T-helper 17 cell (primary cell): ENCODE results near the gene SLC26A1. TPM values are rescaled to one million over a fixed set of nuclear protein-coding genes. Genes with fewer than 3 reads are reported as not detected.
A peak's percentile ranks its signal among the peaks of the same experiment; 100 is the strongest.

Experiments
- ATAC-seq: fragments of 150-1000 bp; cut with Tn5 transposase; 2 replicates; pipeline ENCODE4 v1.10.0; 2021; ENCODE audit warnings: mild to moderate bottlenecking, moderate library complexity
- DNase-seq, 3 donors: peaks; one replicate each; pipeline versions ENCODE4 v3.0.0 to v3.0.0-alpha.2; 2020 to 2021
- H3K9me3 ChIP-seq: one replicate; pipeline ENCODE4 v1.7.0; 2013; ENCODE audit warnings: low read length, mild to moderate bottlenecking; ENCODE audit not compliant: control insufficient read depth, poor library complexity, severe bottlenecking
- H3K27ac Mint-ChIP-seq: one replicate; pipeline ENCODE4 v1.8.0; 2022; ENCODE audit warnings: mild to moderate bottlenecking, moderate library complexity, mixed read lengths
- H3K27me3 Mint-ChIP-seq: one replicate; pipeline ENCODE4 v1.8.0; 2022; ENCODE audit warnings: mixed read lengths
- H3K36me3 Mint-ChIP-seq: one replicate; pipeline ENCODE4 v1.8.0; 2022; ENCODE audit warnings: low read depth, mixed read lengths
- H3K4me1 Mint-ChIP-seq: one replicate; pipeline ENCODE4 v1.8.0; 2022; ENCODE audit warnings: mild to moderate bottlenecking, mixed read lengths
- H3K4me3 Mint-ChIP-seq: one replicate; pipeline ENCODE4 v1.8.0; 2022; ENCODE audit warnings: mild to moderate bottlenecking, moderate library complexity, mixed read lengths
- total RNA-seq, 4 donors: library from RNA in 2 of 4; stranded (reverse) in 2 of 4; gene quantifications; one replicate each; pipeline ENCODE4 v1.2.3 and lab custom pipeline; 2022 to 2026

SLC26A1 gene
- total RNA-seq, 2 donors from 2014 or later, result 0.21 TPM; not detected in 1

GRCh38 chr4:1023895-1024740 is 30.9 kb upstream of the SLC26A1 start:
- no peaks in the 10 kb centered on the region for H3K9me3 ChIP-seq
- Mint-ChIP-seq H3K36me3 (peaks cover 3% of the 10 kb centered on the region), H3K27me3 (no peaks in the 10 kb centered on the region), H3K27ac (no peak overlapping the region), H3K4me1 (peaks cover 5% of the 10 kb centered on the region), H3K4me3 (no peak overlapping the region)
- DNase-seq (no peak), ATAC-seq (no peak)

GRCh38 chr4:1023075-1023640 is 30.0 kb upstream of the SLC26A1 start:
- no peaks in the 10 kb centered on the region for H3K27me3 Mint-ChIP-seq
- no peaks in the 10 kb centered on the region for H3K9me3 ChIP-seq
- H3K4me1 Mint-ChIP-seq, result peaks cover 6% of the 10 kb centered on the region
- DNase-seq, result no peak
- H3K27ac Mint-ChIP-seq, result no peak overlapping the region
- H3K4me3 Mint-ChIP-seq, result no peak overlapping the region
- peaks cover 3% of the 10 kb centered on the region for H3K36me3 Mint-ChIP-seq
- no peak for ATAC-seq

GRCh38 chr4:1022739-1023066 is 29.5 kb upstream of the SLC26A1 start:
- H3K9me3 ChIP-seq, result no peaks in the 10 kb centered on the region
- Mint-ChIP-seq H3K4me1 (peaks cover 9% of the 10 kb centered on the region), H3K36me3 (peaks cover 3% of the 10 kb centered on the region), H3K27ac (no peak overlapping the region), H3K27me3 (no peaks in the 10 kb centered on the region), H3K4me3 (no peak overlapping the region)
- ATAC-seq, result no peak
- no peak for DNase-seq

- no peaks in the 10 kb centered on the region for H3K9me3 ChIP-seq
- DNase-seq (no peak), ATAC-seq (no peak)
- Mint-ChIP-seq H3K36me3 (peaks cover 3% of the 10 kb centered on the region), H3K4me1 (peaks cover 9% of the 10 kb centered on the region), H3K4me3 (no peak overlapping the region), H3K27me3 (no peaks in the 10 kb centered on the region), H3K27ac (no peak overlapping the region)
Observed at GRCh38 chr4:1022051-1022738, 29.0 kb upstream of the SLC26A1 start.

- H3K36me3 Mint-ChIP-seq, result peaks cover 3% of the 10 kb centered on the region
- DNase-seq, result no peak
- peaks cover 9% of the 10 kb centered on the region for H3K4me1 Mint-ChIP-seq
- no peaks in the 10 kb centered on the region for H3K27me3 Mint-ChIP-seq
- H3K9me3 ChIP-seq, result no peaks in the 10 kb centered on the region
- no peak for ATAC-seq
- peak overlapping the region; percentile 15 for H3K4me3 Mint-ChIP-seq
- H3K27ac Mint-ChIP-seq, result no peak overlapping the region
Observed at GRCh38 chr4:1021386-1022050, 28.3 kb upstream of the SLC26A1 start.

- H3K27me3 Mint-ChIP-seq, result no peaks in the 10 kb centered on the region
- H3K4me3 Mint-ChIP-seq, result no peak overlapping the region
- DNase-seq (no peak), ATAC-seq (no peak)
- H3K36me3 Mint-ChIP-seq, result no peaks in the 10 kb centered on the region
- H3K4me1 Mint-ChIP-seq, result peaks cover 7% of the 10 kb centered on the region
- no peak overlapping the region for H3K27ac Mint-ChIP-seq
- no peaks in the 10 kb centered on the region for H3K9me3 ChIP-seq
Observed at GRCh38 chr4:1019729-1020470, 26.7 kb upstream of the SLC26A1 start.

GRCh38 chr4:1019320-1019719 is 26.1 kb upstream of the SLC26A1 start:
- ATAC-seq (no peak), DNase-seq (no peak)
- Mint-ChIP-seq H3K4me3 (no peak overlapping the region), H3K27ac (no peak overlapping the region), H3K4me1 (peaks cover 7% of the 10 kb centered on the region), H3K27me3 (no peaks in the 10 kb centered on the region), H3K36me3 (no peaks in the 10 kb centered on the region)
- H3K9me3 ChIP-seq, result no peaks in the 10 kb centered on the region

GRCh38 chr4:1018147-1019020 is 25.2 kb upstream of the SLC26A1 start:
- Mint-ChIP-seq H3K36me3 (no peaks in the 10 kb centered on the region), H3K27me3 (no peaks in the 10 kb centered on the region), H3K27ac (no peak overlapping the region), H3K4me1 (peaks cover 7% of the 10 kb centered on the region), H3K4me3 (no peak overlapping the region)
- ATAC-seq, result no peak
- H3K9me3 ChIP-seq, result no peaks in the 10 kb centered on the region
- no peak for DNase-seq

GRCh38 chr4:1017706-1018105 is 24.5 kb upstream of the SLC26A1 start:
- no peaks in the 10 kb centered on the region for H3K9me3 ChIP-seq
- no peak for ATAC-seq
- no peak for DNase-seq
- H3K27ac Mint-ChIP-seq, result no peak overlapping the region
- peaks cover 7% of the 10 kb centered on the region for H3K4me1 Mint-ChIP-seq
- no peaks in the 10 kb centered on the region for H3K36me3 Mint-ChIP-seq
- H3K4me3 Mint-ChIP-seq, result no peak overlapping the region
- H3K27me3 Mint-ChIP-seq, result no peaks in the 10 kb centered on the region

- no peak overlapping the region for H3K27ac Mint-ChIP-seq
- ATAC-seq (no peak), DNase-seq (no peak)
- H3K36me3 Mint-ChIP-seq, result no peaks in the 10 kb centered on the region
- peaks cover 7% of the 10 kb centered on the region for H3K4me1 Mint-ChIP-seq
- no peaks in the 10 kb centered on the region for H3K9me3 ChIP-seq
- H3K27me3 Mint-ChIP-seq, result no peaks in the 10 kb centered on the region
- H3K4me3 Mint-ChIP-seq, result no peak overlapping the region
Observed at GRCh38 chr4:1017211-1017610, 24.0 kb upstream of the SLC26A1 start.

- DNase-seq (no peak), ATAC-seq (no peak)
- no peak overlapping the region for H3K4me3 Mint-ChIP-seq
- no peak overlapping the region for H3K27ac Mint-ChIP-seq
- no peaks in the 10 kb centered on the region for H3K36me3 Mint-ChIP-seq
- H3K4me1 Mint-ChIP-seq, result peaks cover 7% of the 10 kb centered on the region
- no peaks in the 10 kb centered on the region for H3K9me3 ChIP-seq
- H3K27me3 Mint-ChIP-seq, result no peaks in the 10 kb centered on the region
Observed at GRCh38 chr4:1015746-1016145, 22.5 kb upstream of the SLC26A1 start.

GRCh38 chr4:1015179-1015578 is 22.0 kb upstream of the SLC26A1 start:
- ATAC-seq, result no peak
- no peak overlapping the region for H3K4me3 Mint-ChIP-seq
- H3K27ac Mint-ChIP-seq, result no peak overlapping the region
- no peaks in the 10 kb centered on the region for H3K9me3 ChIP-seq
- no peak for DNase-seq
- H3K4me1 Mint-ChIP-seq, result peaks cover 12% of the 10 kb centered on the region
- no peaks in the 10 kb centered on the region for H3K27me3 Mint-ChIP-seq
- H3K36me3 Mint-ChIP-seq, result no peaks in the 10 kb centered on the region
